ENCODE data around the gene SETD6.

Gene SETD6

GRCh38 chr16:58510776-58511628, 4.3 kb upstream of the SETD6 start:
- no peaks in the 10 kb centered on the region for H3K9me3 Mint-ChIP-seq
- DNase-seq (ENCODE audit: low spot score in 2 of 2) (no peak), ATAC-seq (no peak)
- H3K4me3 Mint-ChIP-seq, result no peak overlapping the region
- peaks cover 23% of the 10 kb centered on the region for H3K4me1 Mint-ChIP-seq
- H3K36me3 Mint-ChIP-seq, result peaks cover 27% of the 10 kb centered on the region
- peak overlapping the region; percentile 43 for H3K27ac Mint-ChIP-seq

DNA sequence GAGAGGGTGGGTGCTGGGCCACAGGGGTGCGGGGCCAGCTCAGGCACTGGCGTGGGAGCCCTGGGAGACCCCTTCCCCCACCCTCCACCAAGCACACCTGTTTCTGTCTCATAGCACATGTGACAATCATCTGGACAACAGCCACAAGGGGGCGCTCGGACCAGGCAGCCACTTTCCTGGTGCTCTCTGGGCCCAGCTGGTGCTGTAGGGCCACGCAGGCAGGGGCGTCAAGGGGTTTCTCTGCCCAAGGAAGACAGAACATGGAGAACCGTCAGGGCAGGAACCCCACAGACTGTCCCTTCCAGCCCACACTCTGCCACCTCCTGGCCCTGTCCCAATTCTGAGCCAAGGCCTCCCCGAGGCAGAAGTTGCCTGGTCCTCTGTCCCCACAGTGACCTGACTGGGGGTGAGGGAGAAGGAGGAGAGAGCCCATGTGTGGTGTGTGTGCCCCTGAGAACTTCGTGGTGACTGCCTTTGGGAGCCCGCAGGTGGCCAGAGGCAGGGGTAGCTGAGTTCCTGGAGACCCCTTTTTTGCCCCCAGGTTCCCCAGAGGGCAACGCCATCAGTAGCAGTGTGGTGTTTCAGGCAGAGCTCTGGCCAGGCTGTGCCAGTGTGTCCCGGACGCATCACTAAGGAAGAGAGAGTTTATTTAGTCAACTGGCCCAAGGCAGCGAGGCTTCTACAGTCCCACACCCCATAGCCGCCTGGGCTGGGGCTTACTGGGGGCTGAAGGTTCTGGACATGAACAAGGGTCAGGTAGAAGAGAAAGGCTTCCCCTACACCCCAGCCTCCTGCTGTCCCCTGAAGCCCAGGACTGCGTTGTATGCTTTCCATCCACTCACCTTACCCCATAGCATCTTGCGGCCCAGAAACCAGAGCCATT, 3.1 kb upstream of the SETD6 start:
- ATAC-seq, result peak; percentile 44
- peaks cover 37% of the 10 kb centered on the region for H3K36me3 Mint-ChIP-seq
- no peak overlapping the region for H3K4me3 Mint-ChIP-seq
- peak; percentile 76 to 91 for DNase-seq (ENCODE audit: low spot score in 2 of 2)
- H3K9me3 Mint-ChIP-seq, result no peaks in the 10 kb centered on the region
- H3K4me1 Mint-ChIP-seq, result peaks cover 23% of the 10 kb centered on the region
- H3K27ac Mint-ChIP-seq, result peak overlapping the region; percentile 43

DNA sequence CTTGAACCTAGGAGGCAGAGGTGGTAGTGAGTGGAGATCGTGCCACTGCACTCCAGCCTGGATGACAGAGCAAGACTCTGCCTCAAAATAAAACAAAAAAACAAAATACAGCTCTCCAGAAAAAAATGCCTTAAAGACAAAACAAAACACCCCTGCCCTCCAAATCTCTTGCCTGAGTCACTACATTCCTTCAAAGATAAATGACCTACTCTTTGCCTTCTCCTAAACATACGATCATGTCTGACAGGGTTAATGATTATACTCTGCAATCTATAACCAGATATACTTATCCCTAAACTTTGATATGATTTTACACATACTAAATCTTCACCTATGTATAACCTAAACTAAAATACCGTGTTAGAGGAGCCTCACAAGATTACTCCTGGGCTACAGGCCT, 1.4 kb upstream of the SETD6 start:
- H3K27ac Mint-ChIP-seq, result no peak overlapping the region
- ATAC-seq, result no peak
- no peak overlapping the region for H3K4me3 Mint-ChIP-seq
- DNase-seq (ENCODE audit: low spot score in 2 of 2), result no peak
- H3K36me3 Mint-ChIP-seq, result peaks cover 54% of the 10 kb centered on the region
- H3K4me1 Mint-ChIP-seq, result peaks cover 33% of the 10 kb centered on the region
- no peaks in the 10 kb centered on the region for H3K9me3 Mint-ChIP-seq

- Mint-ChIP-seq H3K27ac (peak overlapping the region; percentile 87), H3K36me3 (peaks cover 71% of the 10 kb centered on the region), H3K4me3 (peak overlapping the region; percentile 88), H3K9me3 (no peaks in the 10 kb centered on the region), H3K4me1 (peaks cover 34% of the 10 kb centered on the region)
- peak; percentile 75 for ATAC-seq
- peak in 1 of 2 donors; percentile 77 for DNase-seq (ENCODE audit: low spot score in 2 of 2)
Measured at GRCh38 chr16:58515871-58516767, 802 bp downstream of the SETD6 start.

DNA sequence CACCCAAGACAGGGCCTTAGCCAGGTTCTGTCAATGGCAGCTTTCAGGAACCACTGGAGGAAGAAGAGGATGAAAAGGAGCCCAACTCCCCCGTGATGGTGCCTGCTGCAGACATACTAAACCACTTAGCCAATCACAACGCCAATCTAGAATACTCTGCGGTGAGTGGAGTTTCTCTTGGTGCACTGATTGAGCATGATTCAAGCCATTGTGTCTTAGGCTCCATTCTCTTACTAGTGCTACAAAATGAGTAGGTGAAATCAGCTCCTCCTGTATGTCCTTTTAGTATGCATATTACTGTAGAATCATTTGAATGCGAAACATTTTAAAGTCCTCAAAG, 1.4 kb downstream of the SETD6 start:
- DNase-seq (ENCODE audit: low spot score in 2 of 2), result no peak
- no peak for ATAC-seq
- Mint-ChIP-seq H3K4me3 (peak overlapping the region; percentile 88), H3K27ac (peak overlapping the region; percentile 64), H3K9me3 (no peaks in the 10 kb centered on the region), H3K4me1 (peaks cover 29% of the 10 kb centered on the region), H3K36me3 (peaks cover 76% of the 10 kb centered on the region)

GRCh38 chr16:58518083-58518979, 3.0 kb downstream of the SETD6 start:
- ATAC-seq (peak; percentile 41), DNase-seq (ENCODE audit: low spot score in 2 of 2) (no peak)
- Mint-ChIP-seq H3K36me3 (peaks cover 87% of the 10 kb centered on the region), H3K4me3 (peak overlapping the region; percentile 3), H3K27ac (peak overlapping the region; percentile 68), H3K4me1 (peaks cover 25% of the 10 kb centered on the region), H3K9me3 (no peaks in the 10 kb centered on the region)

GRCh38 chr16:58518980-58519368, 3.7 kb downstream of the SETD6 start:
- Mint-ChIP-seq H3K4me1 (peaks cover 25% of the 10 kb centered on the region), H3K4me3 (no peak overlapping the region)

GRCh38 chr16:58519707-58520106, 4.4 kb downstream of the SETD6 start:
- H3K4me3 Mint-ChIP-seq, result no peak overlapping the region
- no peaks in the 10 kb centered on the region for H3K9me3 Mint-ChIP-seq
- no peak overlapping the region for H3K27ac Mint-ChIP-seq
- H3K4me1 Mint-ChIP-seq, result peaks cover 23% of the 10 kb centered on the region
- no peak for DNase-seq (ENCODE audit: low spot score in 2 of 2)
- peaks cover 97% of the 10 kb centered on the region for H3K36me3 Mint-ChIP-seq
- no peak for ATAC-seq

More at GRCh38 chr16:58518980-58519368, 3.7 kb downstream of the SETD6 start:
- Mint-ChIP-seq H3K27ac (peak overlapping the region; percentile 68), H3K9me3 (no peaks in the 10 kb centered on the region), H3K36me3 (peaks cover 93% of the 10 kb centered on the region)
- ATAC-seq (no peak), DNase-seq (ENCODE audit: low spot score in 2 of 2) (no peak)

DNA sequence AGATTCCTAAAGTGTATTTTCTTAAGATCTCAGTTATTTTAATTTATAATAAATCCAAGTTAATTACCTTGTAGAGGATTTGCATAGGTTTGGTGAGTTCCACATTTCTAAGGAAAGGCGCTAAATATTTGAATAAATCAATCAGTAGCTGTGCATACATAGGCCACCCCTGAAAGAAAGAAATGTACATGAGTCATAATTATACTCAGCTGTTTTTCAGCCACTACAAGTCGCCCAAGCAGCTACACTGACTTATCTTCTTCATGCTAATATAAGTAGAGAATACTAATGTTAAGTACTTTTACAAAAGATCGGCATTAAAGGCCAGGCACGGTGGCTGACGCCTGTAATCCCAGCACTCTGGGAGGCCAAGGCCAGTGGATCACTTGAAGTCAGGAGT, 14.9 kb downstream of the SETD6 start:
- Mint-ChIP-seq H3K4me3 (no peak overlapping the region), H3K27ac (peak overlapping the region; percentile 3), H3K9me3 (no peaks in the 10 kb centered on the region), H3K36me3 (peaks cover 100% of the 10 kb centered on the region), H3K4me1 (no peaks in the 10 kb centered on the region)
- DNase-seq (ENCODE audit: low spot score in 2 of 2) (no peak), ATAC-seq (no peak)

GRCh38 chr16:58532414-58532813, 17.1 kb downstream of the SETD6 start:
- ATAC-seq (no peak), DNase-seq (ENCODE audit: low spot score in 2 of 2) (no peak)
- Mint-ChIP-seq H3K4me3 (no peak overlapping the region), H3K27ac (peak overlapping the region; percentile 29), H3K36me3 (peaks cover 100% of the 10 kb centered on the region), H3K4me1 (peaks cover 7% of the 10 kb centered on the region), H3K9me3 (no peaks in the 10 kb centered on the region)

- Mint-ChIP-seq H3K4me3 (no peak overlapping the region), H3K27ac (peak overlapping the region; percentile 29), H3K9me3 (no peaks in the 10 kb centered on the region), H3K4me1 (peaks cover 8% of the 10 kb centered on the region), H3K36me3 (peaks cover 100% of the 10 kb centered on the region)
- DNase-seq (ENCODE audit: low spot score in 2 of 2) (no peak), ATAC-seq (no peak)
Measured at GRCh38 chr16:58533751-58534470, 18.6 kb downstream of the SETD6 start.

- no peaks in the 10 kb centered on the region for H3K9me3 Mint-ChIP-seq
- no peak overlapping the region for H3K4me3 Mint-ChIP-seq
- ATAC-seq (no peak), DNase-seq (ENCODE audit: low spot score in 2 of 2) (no peak)
- peaks cover 8% of the 10 kb centered on the region for H3K4me1 Mint-ChIP-seq
- H3K36me3 Mint-ChIP-seq, result peaks cover 100% of the 10 kb centered on the region
- H3K27ac Mint-ChIP-seq, result peak overlapping the region; percentile 43
Measured at GRCh38 chr16:58535100-58535499, 19.8 kb downstream of the SETD6 start.

- Mint-ChIP-seq H3K4me1 (peaks cover 8% of the 10 kb centered on the region), H3K9me3 (no peaks in the 10 kb centered on the region), H3K36me3 (peaks cover 100% of the 10 kb centered on the region), H3K27ac (no peak overlapping the region), H3K4me3 (no peak overlapping the region)
- ATAC-seq, result no peak
- no peak for DNase-seq (ENCODE audit: low spot score in 2 of 2)
Measured at GRCh38 chr16:58536278-58536677, 21.0 kb downstream of the SETD6 start.
